HEK293T (cell line): ENCODE results near the gene POFUT1.

Experiments used
- L3MBTL2 ChIP-seq: fragments of 450-650 bp; conservative IDR thresholded peaks from 2 replicates; pipeline ENCODE4 v1.6.1; 2016; ENCODE audit warnings: mild to moderate bottlenecking
- SUZ12 ChIP-seq: fragments of 450-650 bp; IDR thresholded peaks from 2 replicates; pipeline ENCODE4 v1.6.1; 2016; ENCODE audit warnings: mild to moderate bottlenecking

DNA sequence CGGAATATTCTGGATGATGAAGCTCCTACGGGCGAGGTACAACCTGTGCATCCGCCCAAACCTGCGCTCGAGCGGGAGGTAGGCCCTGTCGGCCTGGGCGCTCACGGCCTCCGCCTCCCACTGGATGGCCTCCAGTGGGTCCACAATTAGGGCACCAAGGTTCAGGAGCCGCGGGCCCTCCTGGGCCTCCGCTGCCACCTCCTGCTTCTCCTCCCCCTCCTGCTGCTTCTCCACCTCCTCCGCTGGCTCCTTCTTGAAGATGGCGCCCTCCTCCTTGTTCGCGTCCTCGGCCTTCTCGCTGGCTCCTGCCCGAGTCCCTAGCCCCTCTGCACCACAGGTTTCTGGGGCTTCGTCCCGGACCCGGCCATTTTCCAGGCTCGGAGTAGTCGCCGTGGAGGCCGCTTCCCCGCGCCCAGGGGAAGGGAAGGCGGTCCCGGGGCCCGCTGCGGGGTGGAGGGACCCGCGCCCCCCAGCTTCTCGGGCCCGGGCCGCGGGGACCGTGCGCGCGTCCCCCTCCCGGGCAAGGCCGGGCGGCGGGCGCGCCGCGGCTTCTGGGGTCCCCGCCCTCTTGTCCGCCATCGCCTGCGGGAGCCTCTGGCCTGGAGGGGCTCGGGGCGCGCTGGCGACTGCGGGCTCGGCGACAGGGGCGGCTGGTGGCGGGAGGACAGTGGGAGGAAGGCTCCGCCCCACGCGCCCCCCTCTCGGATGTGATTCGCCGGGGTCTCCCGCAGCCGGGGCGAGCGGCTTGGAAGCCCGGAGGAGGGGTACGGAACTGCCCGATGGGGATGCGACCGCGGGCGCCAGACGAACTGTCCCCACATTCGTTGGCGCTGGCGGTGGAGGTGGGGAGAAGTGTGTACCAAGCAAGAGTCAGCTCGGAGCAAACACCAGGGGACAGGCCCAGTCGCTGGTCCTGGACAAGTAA lies 17.7 kb upstream of the POFUT1 start:
- TF ChIP-seq SUZ12 (no peak), L3MBTL2 (no peak)
